Endothelial cell of umbilical vein (primary cell): ENCODE measurements around the gene FAM53A. TPM values are rescaled to one million over a fixed set of nuclear protein-coding genes. Genes with fewer than 3 reads are reported as not detected.

Source experiments
- BruUV-seq: library from RNA; stranded (reverse); fragments of 400-500 nt; replicated peaks from 2 replicates; lab custom pipeline; 2021; lab: Mats Ljungman, UMichigan
- CTCF ChIA-PET: fragments of 300-600, 350-600 bp; sonication (Branson Sonifier 250); formaldehyde crosslinking; loops from one replicate; lab custom pipeline; 2021; ENCODE audit warnings: antibody characterized with exemption, inconsistent platforms; lab: Charles Lee
- POLR2A ChIA-PET: fragments of 300-600, 350-600 bp; sonication (Branson Sonifier 250); formaldehyde crosslinking; loops from one replicate; lab custom pipeline; 2021; ENCODE audit warnings: antibody characterized with exemption, inconsistent platforms; lab: Charles Lee
- DNase-seq: peaks from one replicate; pipeline ENCODE4 v3.0.0-alpha.2; 2011; ENCODE audit warnings: low read depth, low spot score
- FAIRE-seq: peaks from 2 replicates; lab custom pipeline; 2011; peaks lifted over from hg19 to GRCh38; lab: Jason Lieb, UNC
- H2AFZ ChIP-seq: 2 replicates; pipeline ENCODE4 v1.6.0; 2012; ENCODE audit warnings: low read depth, low read length, control low read depth, inconsistent platforms
- H3K27ac ChIP-seq: 2 replicates; pipeline ENCODE4 v1.5.1; 2011; ENCODE audit warnings: low read depth, mild to moderate bottlenecking, control low read depth, low read length, moderate library complexity; ENCODE audit not compliant: insufficient read depth
- H3K27me3 ChIP-seq, 2 experiments: 2 replicates each; pipeline versions ENCODE4 v1.6.0 to v1.6.1; 2011; ENCODE audit warnings: low read length in 2 of 2, mixed read lengths in 1 of 2; ENCODE audit not compliant: control insufficient read depth in 2 of 2, insufficient read depth in 2 of 2
- H3K36me3 ChIP-seq, 2 experiments: 2 replicates in 1 of 2; 3 replicates in 1 of 2; pipeline ENCODE4 v1.5.1; 2011; ENCODE audit warnings: low read length in 2 of 2, mild to moderate bottlenecking in 1 of 2, moderate library complexity in 1 of 2; ENCODE audit not compliant: control insufficient read depth in 2 of 2, insufficient read depth in 2 of 2; ENCODE audit errors: extremely low read depth in 1 of 2
- H3K4me1 ChIP-seq: 3 replicates; pipeline ENCODE4 v1.5.1; 2011; ENCODE audit warnings: mild to moderate bottlenecking, low read length; ENCODE audit not compliant: control insufficient read depth, insufficient read depth; ENCODE audit errors: extremely low read depth
- H3K4me2 ChIP-seq: 2 replicates; pipeline ENCODE4 v1.6.1; 2011; ENCODE audit warnings: low read length, control low read depth, mixed read lengths; ENCODE audit not compliant: insufficient read depth
- H3K4me3 ChIP-seq, 3 experiments: fragments of 200-600 bp in 1 of 3; sonication (generic), shearing (Covaris generic) in 1 of 3; replicated peaks in 1 of 3; 2 replicates each; pipeline ENCODE4 v1.5.1; 2011 to 2016; ENCODE audit warnings: control low read depth in 3 of 3, low read length in 3 of 3, mild to moderate bottlenecking in 2 of 3, inconsistent platforms in 1 of 3, low read depth in 1 of 3, moderate library complexity in 1 of 3; ENCODE audit not compliant: insufficient read depth in 1 of 3
- H3K79me2 ChIP-seq: 2 replicates; pipeline ENCODE4 v1.6.0; 2012; ENCODE audit warnings: low read length, inconsistent platforms; ENCODE audit not compliant: control insufficient read depth, insufficient read depth
- H3K9ac ChIP-seq: replicated peaks from 2 replicates; pipeline ENCODE3; 2011; ENCODE audit warnings: low read length, control low read depth; ENCODE audit not compliant: insufficient read depth; ENCODE audit errors: extremely low read depth
- H3K9me1 ChIP-seq: replicated peaks from 3 replicates; pipeline ENCODE4 v1.6.0; 2011; ENCODE audit warnings: mild to moderate bottlenecking, low read length; ENCODE audit not compliant: control insufficient read depth, insufficient read depth; ENCODE audit errors: extremely low read depth
- H3K9me3 ChIP-seq: replicated peaks from 2 replicates; pipeline ENCODE4 v1.5.1; 2012; ENCODE audit warnings: low read length, inconsistent platforms; ENCODE audit not compliant: control insufficient read depth, insufficient read depth
- H4K20me1 ChIP-seq: replicated peaks from 2 replicates; pipeline ENCODE3; 2011; ENCODE audit warnings: mild to moderate bottlenecking, low read length; ENCODE audit not compliant: control insufficient read depth, insufficient read depth; ENCODE audit errors: extremely low read depth
- EZH2 ChIP-seq: IDR thresholded peaks from 2 replicates; pipeline ENCODE4 v1.6.1; 2012; ENCODE audit warnings: borderline replicate concordance, low read depth, mild to moderate bottlenecking, moderate library complexity, low read length, inconsistent platforms; ENCODE audit not compliant: severe bottlenecking
- FOS ChIP-seq: IDR thresholded peaks from 2 replicates; pipeline ENCODE4 v1.6.1; 2011; ENCODE audit warnings: mild to moderate bottlenecking, low read length, moderate library complexity, borderline replicate concordance; ENCODE audit not compliant: insufficient read depth
- GATA2 ChIP-seq: IDR thresholded peaks from 2 replicates; pipeline ENCODE4 v1.7.0; 2011; ENCODE audit warnings: low read depth, mild to moderate bottlenecking, moderate library complexity, mixed read lengths, low read length; ENCODE audit not compliant: insufficient read length, insufficient read depth
- JUN ChIP-seq: IDR thresholded peaks from 2 replicates; pipeline ENCODE4 v1.6.1; 2011; ENCODE audit warnings: borderline replicate concordance, low read depth; ENCODE audit not compliant: insufficient read length, insufficient read depth
- MYC ChIP-seq: IDR thresholded peaks from one replicate; pipeline ENCODE4 v1.6.1; 2011; ENCODE audit warnings: mild to moderate bottlenecking, low read depth, low read length
- POLR2A ChIP-seq: IDR thresholded peaks from 2 replicates; pipeline ENCODE4 v1.6.1; 2012; ENCODE audit warnings: low read depth, mild to moderate bottlenecking, control low read depth, low read length
- POLR2AphosphoS5 ChIP-seq: IDR thresholded peaks from 2 replicates; pipeline ENCODE4 v1.6.1; 2012; ENCODE audit warnings: low read depth, mild to moderate bottlenecking, control low read depth, low read length, moderate library complexity; ENCODE audit not compliant: insufficient read depth
- dilution Hi-C: fragments of 300-500 bp; cut with MboI; formaldehyde crosslinking; loops from one replicate; pipeline ENCODE4 v1.15.0; 2019; ENCODE audit warnings: low sequenced_read_pairs; ENCODE audit not compliant: extremely low pct_ligation_motif_present
- intact Hi-C: fragments of 100-400 bp; cut with micrococcal nuclease; formaldehyde crosslinking; loops from one replicate; pipeline ENCODE4 v1.10.0; 2022
- polyA plus RNA-seq, 4 experiments: library from polyadenylated mRNA; depleted of rRNA in 3 of 4; stranded (reverse) in 3 of 4; unstranded in 1 of 4; fragments of >200 nt; gene quantifications; 2 replicates each; pipeline versions ENCODE4 v1.2.1 to v1.2.3, GENCODE V29; 2011 to 2012; ENCODE audit warnings: missing spikeins in 1 of 4
- total RNA-seq: library from RNA; stranded (reverse); gene quantifications from 2 replicates; pipeline ENCODE4 v1.2.3, GENCODE V29; 2021
- TF ChIP-seq, protein P1 (sequence below): IDR thresholded peaks from 2 replicates; pipeline ENCODE4 v1.6.1; 2011; ENCODE audit not compliant: insufficient read depth, insufficient read length
- TF ChIP-seq, protein P2 (sequence below), 2 donors: IDR thresholded peaks; 1 replicate in 1 of 2; 2 replicates in 1 of 2; pipeline ENCODE4 v1.5.1; 2011; ENCODE audit warnings: low read length in 2 of 2, mild to moderate bottlenecking in 2 of 2, moderate library complexity in 2 of 2, control low read depth in 1 of 2, inconsistent platforms in 1 of 2, low read depth in 1 of 2; ENCODE audit not compliant: insufficient read depth in 1 of 2; ENCODE audit errors: extremely low read depth in 1 of 2

FAM53A gene
- total and polyA plus RNA-seq, 2 donors (not counting 3 experiments of a cell fraction or from before 2014, with no cell fraction given) = 1.3 to 1.7 TPM

DNA sequence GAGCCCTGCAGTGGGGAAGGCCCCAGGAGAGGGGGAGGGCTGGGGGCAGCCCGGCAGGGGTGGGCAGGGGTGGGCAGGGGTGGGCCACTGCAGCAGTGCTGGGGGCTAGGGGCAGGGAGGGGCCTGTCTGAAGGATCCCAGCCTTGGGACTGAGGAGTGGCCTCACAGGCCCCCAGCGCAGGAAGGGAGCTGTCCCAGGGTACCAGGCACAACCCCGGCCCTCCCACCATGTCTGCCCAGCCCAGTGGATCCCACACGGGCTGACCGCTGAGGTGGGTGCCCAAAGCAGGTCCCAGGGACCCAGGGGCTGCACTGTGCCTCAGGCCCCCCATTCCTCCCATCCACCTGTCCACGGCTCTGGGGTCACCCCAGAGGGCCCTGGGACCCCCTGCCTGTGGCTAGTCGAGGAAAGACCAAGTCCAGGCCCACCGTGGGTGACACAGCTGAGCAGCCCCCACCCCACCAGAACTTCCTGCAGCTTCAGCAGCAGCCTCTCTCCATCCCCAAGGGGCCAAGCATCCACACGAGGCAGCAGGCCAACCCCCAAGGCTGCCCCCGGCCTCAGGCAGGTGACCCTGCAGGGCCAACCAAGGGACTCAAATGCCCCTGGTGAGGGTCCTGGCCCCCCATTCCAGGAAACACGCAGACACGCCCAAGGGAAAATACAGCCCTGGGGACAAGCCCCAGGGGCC, 46.4 kb downstream of the FAM53A start:
- H3K4me3 ChIP-seq = no peak overlapping the region

More for the DNA sequence above, 46.4 kb downstream of the FAM53A start:
- H3K4me2 ChIP-seq = no peak overlapping the region
- FAIRE-seq = no peak
- H3K27me3 ChIP-seq = no peaks in the 10 kb centered on the region
- H3K9me1 ChIP-seq = no peaks in the 10 kb centered on the region
- BruUV-seq = no TSS peak
- H3K27ac ChIP-seq = no peak overlapping the region
- H3K4me1 ChIP-seq = no peaks in the 10 kb centered on the region
- dilution Hi-C loops = no loop called here
- no peak overlapping the region for H3K9ac ChIP-seq
- no peaks in the 10 kb centered on the region for H4K20me1 ChIP-seq
- H2AFZ ChIP-seq = no peak overlapping the region
- no peaks in the 10 kb centered on the region for H3K79me2 ChIP-seq
- POLR2A ChIA-PET = no interaction called here
- TF ChIP-seq FOS = no peak
- TF ChIP-seq, protein P1, sequence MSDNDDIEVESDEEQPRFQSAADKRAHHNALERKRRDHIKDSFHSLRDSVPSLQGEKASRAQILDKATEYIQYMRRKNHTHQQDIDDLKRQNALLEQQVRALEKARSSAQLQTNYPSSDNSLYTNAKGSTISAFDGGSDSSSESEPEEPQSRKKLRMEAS = no peak
- no peak for TF ChIP-seq POLR2A
- no peak for TF ChIP-seq MYC
- no peak for TF ChIP-seq POLR2AphosphoS5
- TF ChIP-seq EZH2 = no peak
- TF ChIP-seq JUN = no peak
- TF ChIP-seq, protein P2, sequence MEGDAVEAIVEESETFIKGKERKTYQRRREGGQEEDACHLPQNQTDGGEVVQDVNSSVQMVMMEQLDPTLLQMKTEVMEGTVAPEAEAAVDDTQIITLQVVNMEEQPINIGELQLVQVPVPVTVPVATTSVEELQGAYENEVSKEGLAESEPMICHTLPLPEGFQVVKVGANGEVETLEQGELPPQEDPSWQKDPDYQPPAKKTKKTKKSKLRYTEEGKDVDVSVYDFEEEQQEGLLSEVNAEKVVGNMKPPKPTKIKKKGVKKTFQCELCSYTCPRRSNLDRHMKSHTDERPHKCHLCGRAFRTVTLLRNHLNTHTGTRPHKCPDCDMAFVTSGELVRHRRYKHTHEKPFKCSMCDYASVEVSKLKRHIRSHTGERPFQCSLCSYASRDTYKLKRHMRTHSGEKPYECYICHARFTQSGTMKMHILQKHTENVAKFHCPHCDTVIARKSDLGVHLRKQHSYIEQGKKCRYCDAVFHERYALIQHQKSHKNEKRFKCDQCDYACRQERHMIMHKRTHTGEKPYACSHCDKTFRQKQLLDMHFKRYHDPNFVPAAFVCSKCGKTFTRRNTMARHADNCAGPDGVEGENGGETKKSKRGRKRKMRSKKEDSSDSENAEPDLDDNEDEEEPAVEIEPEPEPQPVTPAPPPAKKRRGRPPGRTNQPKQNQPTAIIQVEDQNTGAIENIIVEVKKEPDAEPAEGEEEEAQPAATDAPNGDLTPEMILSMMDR (IDR thresholded peaks at IDR 0.05; ENCODE audit: extremely low read depth in 1 of 2, insufficient read depth in 1 of 2, low read depth in 1 of 2, low read length in 2 of 2) = no peak
- no peak for TF ChIP-seq GATA2
- H3K36me3 ChIP-seq = no peaks in the 10 kb centered on the region
- CTCF ChIA-PET = interaction anchor here (1.0 kb wide), 1 partner anchor 8 kb away, joined by 3 read pairs; no protein-coding TSS in a partner anchor
- no peaks in the 10 kb centered on the region for H3K9me3 ChIP-seq
- no peak for DNase-seq
- intact Hi-C loops = no loop called here
